Measurements from ENCODE around the gene SUCLG2.

- TF ChIP-seq POLR2A (IDR thresholded peaks at IDR 0.05; ENCODE audit: low read depth): no peak
- no peak for TF ChIP-seq POLR2AphosphoS5 (IDR thresholded peaks at IDR 0.05)
- no peak for TF ChIP-seq CTCF (IDR thresholded peaks at IDR 0.05)
- no peak for TF ChIP-seq EP300 (IDR thresholded peaks at IDR 0.05)
These were observed 170.3 kb downstream of the SUCLG2 start for GRCh38 chr3:67484085-67484484.
